Lower lobe of right lung (tissue), 2 donors: ENCODE results near the gene ADAMTS18. TPM values are rescaled to one million over a fixed set of nuclear protein-coding genes. Genes with fewer than 3 reads are reported as not detected.
"Not testable (repeated sequence)": the region's sequence is repeated elsewhere in the genome, so short reads cannot be mapped to it uniquely, and the experiment has no call there.

ENCODE experiments used
- ATAC-seq, 2 donors: fragments of 200-7000 bp; cut with Tn5 transposase; one replicate each; pipeline ENCODE4 v1.9.1; 2020 to 2022; ENCODE audit warnings: mild to moderate bottlenecking in 2 of 2, moderate library complexity in 2 of 2
- DNase-seq: peaks from one replicate; pipeline ENCODE4 v3.0.0-alpha.2; 2020
- H3K27ac ChIP-seq: fragments of 200-600 bp; one replicate; pipeline ENCODE4 v1.8.0; 2022
- H3K27me3 ChIP-seq: fragments of 200-600 bp; one replicate; pipeline ENCODE4 v1.8.0; 2022; ENCODE audit warnings: low read depth
- H3K36me3 ChIP-seq: fragments of 200-600 bp; one replicate; pipeline ENCODE4 v1.8.0; 2022; ENCODE audit warnings: mild to moderate bottlenecking
- H3K4me1 ChIP-seq: fragments of 200-600 bp; one replicate; pipeline ENCODE4 v1.8.0; 2022
- H3K4me3 ChIP-seq: fragments of 200-600 bp; one replicate; pipeline ENCODE4 v1.8.0; 2022; ENCODE audit warnings: mild to moderate bottlenecking
- H3K9me3 ChIP-seq: fragments of 200-600 bp; one replicate; pipeline ENCODE4 v1.8.0; 2022
- intact Hi-C: fragments of 100-400 bp; cut with DNase I; formaldehyde crosslinking; loops from one replicate; pipeline ENCODE4 v1.11.0; 2022
- total RNA-seq: library from RNA; stranded (reverse); fragmentation: NEBNext Ultra II Directional; extraction: Animal tissue kit (Norgen Biotek cat#: 25700); gene quantifications from one replicate; pipeline ENCODE4 v1.2.1, GENCODE V29; 2021
- TF ChIP-seq, protein P1 (sequence below): fragments of 200-600 bp; IDR thresholded peaks from one replicate; pipeline ENCODE4 v1.8.0; 2022; ENCODE audit warnings: antibody characterized with exemption, mild to moderate bottlenecking
- donor health status: DM: no; HTN: yes; CAD: no; lungs with severe emphysema.

ADAMTS18 gene
- total RNA-seq, 1 donor from 2014 or later = 0.09 TPM

DNA sequence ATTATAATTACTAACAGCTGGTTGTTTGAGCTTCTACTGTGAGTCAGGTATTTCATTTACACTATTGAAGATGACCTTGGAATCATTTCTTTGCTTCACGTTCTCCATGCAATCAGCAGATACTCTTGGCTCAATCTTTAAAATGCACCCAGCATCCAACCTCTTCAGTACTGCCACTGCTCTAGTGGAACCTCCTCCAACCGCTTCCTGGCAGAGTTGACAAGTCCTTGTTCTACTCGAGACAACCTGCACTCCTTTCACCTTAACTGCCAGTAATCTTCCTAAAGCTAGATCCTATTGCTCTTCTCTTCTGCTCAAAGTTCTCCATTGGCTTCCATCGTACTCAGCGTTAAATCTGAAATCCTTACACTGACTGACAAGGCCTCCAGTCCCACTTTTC lies 149.2 kb downstream of the ADAMTS18 start:
- ATAC-seq = no peak
- TF ChIP-seq, protein P1, sequence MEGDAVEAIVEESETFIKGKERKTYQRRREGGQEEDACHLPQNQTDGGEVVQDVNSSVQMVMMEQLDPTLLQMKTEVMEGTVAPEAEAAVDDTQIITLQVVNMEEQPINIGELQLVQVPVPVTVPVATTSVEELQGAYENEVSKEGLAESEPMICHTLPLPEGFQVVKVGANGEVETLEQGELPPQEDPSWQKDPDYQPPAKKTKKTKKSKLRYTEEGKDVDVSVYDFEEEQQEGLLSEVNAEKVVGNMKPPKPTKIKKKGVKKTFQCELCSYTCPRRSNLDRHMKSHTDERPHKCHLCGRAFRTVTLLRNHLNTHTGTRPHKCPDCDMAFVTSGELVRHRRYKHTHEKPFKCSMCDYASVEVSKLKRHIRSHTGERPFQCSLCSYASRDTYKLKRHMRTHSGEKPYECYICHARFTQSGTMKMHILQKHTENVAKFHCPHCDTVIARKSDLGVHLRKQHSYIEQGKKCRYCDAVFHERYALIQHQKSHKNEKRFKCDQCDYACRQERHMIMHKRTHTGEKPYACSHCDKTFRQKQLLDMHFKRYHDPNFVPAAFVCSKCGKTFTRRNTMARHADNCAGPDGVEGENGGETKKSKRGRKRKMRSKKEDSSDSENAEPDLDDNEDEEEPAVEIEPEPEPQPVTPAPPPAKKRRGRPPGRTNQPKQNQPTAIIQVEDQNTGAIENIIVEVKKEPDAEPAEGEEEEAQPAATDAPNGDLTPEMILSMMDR = no peak
- Histone ChIP-seq H3K27ac (no peak overlapping the region), H3K27me3 (no peaks in the 10 kb centered on the region), H3K4me1 (no peaks in the 10 kb centered on the region), H3K4me3 (no peak overlapping the region), H3K9me3 (no peaks in the 10 kb centered on the region), H3K36me3 (no peaks in the 10 kb centered on the region)
- intact Hi-C loops = no loop called here
- DNase-seq = no peak

DNA sequence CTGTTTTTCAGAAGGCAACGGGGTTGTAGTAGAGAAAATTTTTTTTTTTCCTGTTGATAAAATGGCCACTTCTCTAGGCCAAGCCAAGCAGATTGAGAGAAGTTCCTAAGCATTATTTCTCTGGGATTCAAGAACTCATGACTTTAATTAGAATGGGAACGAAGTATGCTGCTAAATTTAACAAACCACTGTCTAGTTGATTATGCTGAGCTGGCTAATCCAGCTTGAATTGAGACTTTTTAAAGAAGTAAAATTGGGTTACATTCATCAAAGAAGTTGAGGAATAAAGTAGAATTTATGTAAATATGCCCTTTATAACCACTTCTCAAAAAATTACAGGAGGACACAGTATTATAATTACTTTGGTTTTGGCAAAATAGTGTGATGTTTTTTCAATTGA lies 152.5 kb downstream of the ADAMTS18 start:
- intact Hi-C loops = no loop called here
- ATAC-seq = no peak
- Histone ChIP-seq H3K36me3 (no peaks in the 10 kb centered on the region), H3K9me3 (no peaks in the 10 kb centered on the region), H3K27ac (no peak overlapping the region), H3K4me3 (no peak overlapping the region), H3K4me1 (no peaks in the 10 kb centered on the region), H3K27me3 (no peaks in the 10 kb centered on the region)
- DNase-seq = no peak
- TF ChIP-seq, protein P1 = no peak

DNA sequence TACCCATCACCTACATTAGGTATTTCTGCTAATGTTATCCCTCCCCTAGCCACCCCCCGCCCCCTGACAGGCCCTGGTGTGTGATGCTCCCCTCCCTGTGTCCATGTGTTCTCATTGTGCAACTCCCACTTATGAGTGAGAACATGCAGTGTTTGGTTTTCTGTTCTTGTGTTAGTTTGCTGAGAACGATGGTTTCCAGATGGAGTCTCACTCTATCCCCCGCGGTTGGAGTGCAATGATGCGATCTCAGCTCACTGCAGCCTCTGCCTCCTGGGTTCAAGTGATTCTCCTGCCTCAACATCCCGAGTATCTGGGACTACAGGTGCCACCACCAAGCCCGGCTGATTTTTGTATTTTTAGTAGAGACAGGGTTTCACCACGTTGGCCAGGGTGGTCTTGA lies 155.5 kb downstream of the ADAMTS18 start:
- H3K4me1 ChIP-seq, H3K27ac ChIP-seq, H3K4me3 ChIP-seq, H3K9me3 ChIP-seq, H3K27me3 ChIP-seq, DNase-seq, ATAC-seq, H3K36me3 ChIP-seq, intact Hi-C loops: not testable (repeated sequence)

DNA sequence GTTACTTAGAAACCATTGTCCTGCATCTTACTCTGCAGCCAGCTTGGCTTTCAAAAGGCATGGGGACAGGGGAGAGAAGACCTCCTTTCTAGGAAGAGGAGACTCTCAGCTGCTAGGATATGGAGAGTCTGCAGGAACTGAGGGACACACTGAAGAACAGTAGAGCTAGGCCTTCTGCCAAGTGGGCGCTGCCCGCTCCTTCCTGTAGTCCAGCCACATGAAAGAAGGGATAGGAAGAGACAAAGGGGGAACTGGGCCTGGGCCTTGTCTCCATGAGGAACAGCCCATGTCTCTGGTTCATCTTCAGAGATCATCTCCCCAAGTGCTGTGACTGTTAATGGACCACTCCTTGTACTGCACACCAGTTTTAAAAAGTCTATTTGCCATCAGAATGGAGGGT lies 157.3 kb downstream of the ADAMTS18 start:
- Histone ChIP-seq H3K9me3 (no peaks in the 10 kb centered on the region), H3K36me3 (no peaks in the 10 kb centered on the region), H3K27ac (no peak overlapping the region), H3K4me3 (no peak overlapping the region), H3K27me3 (no peaks in the 10 kb centered on the region), H3K4me1 (no peaks in the 10 kb centered on the region)
- DNase-seq = no peak
- ATAC-seq = no peak
- TF ChIP-seq, protein P1 = no peak
- intact Hi-C loops = no loop called here

DNA sequence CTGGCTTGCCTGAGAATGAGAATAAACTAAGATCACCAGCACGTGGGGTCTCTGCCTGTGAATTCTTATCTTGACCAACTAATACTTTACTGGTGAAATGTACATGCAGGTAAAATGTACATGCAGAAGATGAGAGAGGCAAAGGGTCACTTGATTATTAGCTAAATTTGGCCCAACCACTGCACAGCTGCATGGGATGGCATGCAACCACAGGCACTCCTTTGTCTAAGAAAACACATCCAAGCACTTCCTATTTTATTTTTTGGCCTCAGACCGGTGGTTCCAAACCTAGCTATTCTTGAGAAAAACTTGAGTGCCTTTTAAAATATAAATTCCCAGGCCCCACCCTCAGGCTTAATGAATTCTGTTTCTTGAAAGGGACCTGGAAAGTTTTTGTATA lies 157.7 kb downstream of the ADAMTS18 start:
- Histone ChIP-seq H3K27ac (no peak overlapping the region), H3K9me3 (no peaks in the 10 kb centered on the region), H3K4me3 (no peak overlapping the region), H3K27me3 (no peaks in the 10 kb centered on the region), H3K4me1 (no peaks in the 10 kb centered on the region), H3K36me3 (no peaks in the 10 kb centered on the region)
- DNase-seq (no peak), ATAC-seq (no peak)
- TF ChIP-seq, protein P1 = no peak
- intact Hi-C loops = no loop called here

DNA sequence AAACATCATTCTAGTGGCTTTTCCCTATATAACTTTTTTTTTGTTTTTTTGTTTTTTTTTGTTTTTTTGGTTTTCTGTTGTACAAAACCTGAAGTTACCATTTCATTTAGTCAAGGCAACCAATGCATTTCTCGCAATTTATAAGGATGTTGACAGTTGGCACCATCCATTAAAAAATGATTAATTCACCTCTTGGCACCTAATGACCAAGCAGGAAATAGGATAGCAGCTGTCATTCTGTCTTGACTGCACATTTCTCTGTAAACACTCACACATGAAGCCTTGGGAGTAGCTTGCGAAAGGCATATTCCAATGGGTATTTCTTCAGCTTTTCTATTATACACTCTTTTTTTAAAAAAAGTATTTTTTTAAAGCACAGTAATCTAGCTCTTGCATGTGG lies 158.2 kb downstream of the ADAMTS18 start:
- Histone ChIP-seq H3K4me3 (no peak overlapping the region), H3K27ac (no peak overlapping the region), H3K27me3 (no peaks in the 10 kb centered on the region), H3K9me3 (no peaks in the 10 kb centered on the region), H3K4me1 (no peaks in the 10 kb centered on the region), H3K36me3 (no peaks in the 10 kb centered on the region)
- no peak for DNase-seq
- ATAC-seq = no peak
- intact Hi-C loops = no loop called here
- TF ChIP-seq, protein P1 = no peak

DNA sequence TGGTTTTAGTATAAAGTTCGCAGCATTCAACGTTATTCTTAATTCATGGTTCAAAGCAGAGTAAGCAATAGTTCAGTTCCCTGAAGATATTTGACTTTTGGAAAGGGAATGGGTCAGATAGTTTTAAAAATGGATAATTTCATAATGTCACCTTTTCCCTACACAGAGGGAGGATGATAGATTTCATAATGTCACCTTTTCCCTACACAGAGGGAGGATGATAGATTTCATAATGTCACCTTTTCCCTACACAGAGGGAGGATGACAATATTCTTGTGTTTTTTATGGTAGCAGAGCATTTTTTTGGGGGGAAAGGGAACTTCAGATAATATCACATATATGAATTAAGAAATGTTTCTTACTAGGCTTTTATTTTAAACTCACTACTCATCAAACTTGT lies 159.5 kb downstream of the ADAMTS18 start:
- H3K4me1 ChIP-seq, H3K9me3 ChIP-seq, DNase-seq, H3K27ac ChIP-seq, H3K4me3 ChIP-seq, H3K36me3 ChIP-seq, ATAC-seq, H3K27me3 ChIP-seq, intact Hi-C loops: not testable (repeated sequence)
